ENCODE results near the gene CLMN.

DNA sequence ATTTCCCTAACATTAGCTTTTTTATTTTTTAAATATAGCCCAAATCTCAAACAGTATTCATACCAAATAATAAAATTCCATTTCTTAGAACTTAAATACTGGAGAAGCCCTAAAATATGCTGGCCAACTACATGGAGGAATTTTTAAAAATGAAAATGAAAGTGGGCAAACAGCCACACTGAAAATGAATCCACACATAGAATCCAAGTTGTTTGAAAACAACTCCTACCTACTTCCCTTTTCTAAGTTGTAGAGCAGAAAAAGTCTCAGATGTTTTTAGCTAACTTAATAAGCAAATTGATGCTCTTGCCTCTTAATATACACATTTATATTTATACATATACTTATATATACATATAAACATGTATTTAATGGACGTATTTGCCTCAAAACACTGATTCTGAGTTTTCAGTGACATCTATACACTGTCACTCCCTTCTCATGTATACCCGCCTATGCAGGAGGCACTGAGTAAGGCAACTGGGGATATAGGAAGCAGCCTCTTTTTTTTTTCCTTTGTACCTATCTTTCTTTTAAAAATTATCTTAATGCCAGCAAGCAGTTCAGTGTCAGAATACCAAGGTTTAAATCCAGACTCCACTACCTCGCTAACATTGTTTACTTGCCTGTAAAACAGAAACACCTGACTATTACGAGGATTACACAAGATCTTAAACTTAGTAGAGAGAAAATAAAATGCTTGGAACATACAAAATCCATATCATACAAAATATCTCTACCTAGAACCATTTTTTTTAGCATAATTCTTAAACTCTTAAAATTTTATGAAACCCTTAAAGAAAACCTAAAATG is 175.7 kb downstream of the CLMN start:
- TF ChIP-seq CTCF (IDR thresholded peaks at IDR 0.05) (no peak), EZH2 (IDR thresholded peaks at IDR 0.05) (no peak)

Measured in neural progenitor cell (in vitro differentiated cells).